B cell (primary cell): ENCODE data around the gene ORC4.

ENCODE experiments used
- CTCF ChIP-seq: fragments of 200-600 bp; IDR thresholded peaks from one replicate; pipeline ENCODE4 v1.8.0; 2022; ENCODE audit warnings: antibody characterized with exemption, mild to moderate bottlenecking
- EZH2 ChIP-seq: IDR thresholded peaks from 2 replicates; pipeline ENCODE4 v1.6.1; 2012; ENCODE audit warnings: borderline replicate concordance, low read depth, mild to moderate bottlenecking, moderate library complexity, low read length; ENCODE audit not compliant: insufficient read depth, poor library complexity, severe bottlenecking

- TF ChIP-seq CTCF (no peak), EZH2 (no peak)
Observed at GRCh38 chr2:148052687-148053086, 32.1 kb upstream of the ORC4 start.
